ENCODE data around the gene CALCOCO2. TPM values are rescaled to one million over a fixed set of nuclear protein-coding genes. Genes with fewer than 3 reads are reported as not detected.

Gene CALCOCO2
- polyA plus RNA-seq, 1 donor (not counting 4 experiments of a cell fraction or from before 2014, with no cell fraction given), result 76.0 TPM

- FAIRE-seq, result no peak
Measured at GRCh38 chr17:48840441-48840840, 9.6 kb downstream of the CALCOCO2 start.

GRCh38 chr17:48841395-48841831, 10.6 kb downstream of the CALCOCO2 start:
- no peaks in the 10 kb centered on the region for H3K27me3 ChIP-seq (ENCODE audit: control insufficient read depth, extremely low read depth, insufficient read depth, low read length)

More at GRCh38 chr17:48840441-48840840, 9.6 kb downstream of the CALCOCO2 start:
- Histone ChIP-seq H3K79me2 (ENCODE audit: control insufficient read depth, insufficient read depth, low read length) (peaks cover 15% of the 10 kb centered on the region), H3K4me3 (ENCODE audit: control insufficient read depth in 2 of 3, extremely low read depth in 1 of 3, insufficient read depth in 2 of 3, low read depth in 1 of 3, low read length in 3 of 3) (no peak overlapping the region), H3K9ac (ENCODE audit: control insufficient read depth, extremely low read depth, insufficient read depth, low read length) (no peak overlapping the region), H3K27me3 (ENCODE audit: control insufficient read depth, extremely low read depth, insufficient read depth, low read length) (no peaks in the 10 kb centered on the region), H3K9me1 (ENCODE audit: control insufficient read depth, extremely low read depth, insufficient read depth, low read length) (no peaks in the 10 kb centered on the region), H3K4me2 (ENCODE audit: control insufficient read depth, extremely low read depth, insufficient read depth, low read depth, low read length) (peak overlapping the region; percentile 79), H3K27ac (ENCODE audit: control insufficient read depth, insufficient read depth, low read length) (no peak overlapping the region), H4K20me1 (ENCODE audit: control insufficient read depth, extremely low read depth, insufficient read depth, low read length) (no peaks in the 10 kb centered on the region), H3K9me3 (ENCODE audit: control insufficient read depth, low read depth, low read length) (no peaks in the 10 kb centered on the region), H3K4me1 (ENCODE audit: control insufficient read depth, extremely low read depth, insufficient read depth, low read length) (peaks cover 10% of the 10 kb centered on the region), H2AFZ (ENCODE audit: control insufficient read depth, low read length) (no peak overlapping the region), H3K36me3 (ENCODE audit: control insufficient read depth in 2 of 2, extremely low read depth in 1 of 2, insufficient read depth in 2 of 2, low read length in 2 of 2) (peaks cover 3% of the 10 kb centered on the region in 2 experiments)
- dilution Hi-C loops (cut with MboI; ENCODE audit: extremely low pct_ligation_motif_present, low sequenced_read_pairs), result no loop called here
- DNase-seq (ENCODE audit: low read depth, low spot score), result no peak
- no peak for TF ChIP-seq CTCF (optimal IDR thresholded peaks at IDR 0.05 in 1 of 3, IDR thresholded peaks at IDR 0.05 in 1 of 3, conservative IDR thresholded peaks at IDR 0.05 in 1 of 3; ENCODE audit: extremely low read depth in 1 of 3, insufficient read depth in 2 of 3, low read length in 3 of 3)
- no peak for TF ChIP-seq EZH2 (IDR thresholded peaks at IDR 0.05; ENCODE audit: low read length)

More at GRCh38 chr17:48841395-48841831, 10.6 kb downstream of the CALCOCO2 start:
- Histone ChIP-seq H3K4me2 (ENCODE audit: control insufficient read depth, extremely low read depth, insufficient read depth, low read depth, low read length) (peak overlapping the region; percentile 79), H2AFZ (ENCODE audit: control insufficient read depth, low read length) (peak overlapping the region; percentile 22), H3K9me3 (ENCODE audit: control insufficient read depth, low read depth, low read length) (no peaks in the 10 kb centered on the region), H3K27ac (ENCODE audit: control insufficient read depth, insufficient read depth, low read length) (peak overlapping the region; percentile 38), H3K9ac (ENCODE audit: control insufficient read depth, extremely low read depth, insufficient read depth, low read length) (peak overlapping the region; percentile 22), H3K4me3 (ENCODE audit: control insufficient read depth in 2 of 3, extremely low read depth in 1 of 3, insufficient read depth in 2 of 3, low read depth in 1 of 3, low read length in 3 of 3) (peak overlapping the region in 2 of 3 experiments; percentile 46 to 57), H3K36me3 (ENCODE audit: control insufficient read depth in 2 of 2, extremely low read depth in 1 of 2, insufficient read depth in 2 of 2, low read length in 2 of 2) (peaks cover 3% of the 10 kb centered on the region in 2 experiments), H4K20me1 (ENCODE audit: control insufficient read depth, extremely low read depth, insufficient read depth, low read length) (no peaks in the 10 kb centered on the region), H3K4me1 (ENCODE audit: control insufficient read depth, extremely low read depth, insufficient read depth, low read length) (peaks cover 10% of the 10 kb centered on the region), H3K9me1 (ENCODE audit: control insufficient read depth, extremely low read depth, insufficient read depth, low read length) (no peaks in the 10 kb centered on the region), H3K79me2 (ENCODE audit: control insufficient read depth, insufficient read depth, low read length) (peaks cover 9% of the 10 kb centered on the region)
- no peak for DNase-seq (ENCODE audit: low read depth, low spot score)
- no peak for TF ChIP-seq EZH2 (IDR thresholded peaks at IDR 0.05; ENCODE audit: low read length)
- no peak for TF ChIP-seq CTCF (optimal IDR thresholded peaks at IDR 0.05 in 1 of 3, IDR thresholded peaks at IDR 0.05 in 1 of 3, conservative IDR thresholded peaks at IDR 0.05 in 1 of 3; ENCODE audit: extremely low read depth in 1 of 3, insufficient read depth in 2 of 3, low read length in 3 of 3)
- peak; percentile 52 for FAIRE-seq
- dilution Hi-C loops (cut with MboI; ENCODE audit: extremely low pct_ligation_motif_present, low sequenced_read_pairs), result no loop called here
